ENCODE results near the gene GPRIN2.
"Not testable (repeated sequence)": the region's sequence is repeated elsewhere in the genome, so short reads cannot be mapped to it uniquely, and the experiment has no call there.

The GPRIN2 gene

GRCh38 chr10:46532256-46532655, 24.2 kb downstream of the GPRIN2 start:
- not testable (repeated sequence) for DNase-seq

- no peak for DNase-seq
Measured at GRCh38 chr10:46530249-46531186, 25.9 kb downstream of the GPRIN2 start.

- not testable (repeated sequence) for DNase-seq
Measured at GRCh38 chr10:46529742-46530141, 26.7 kb downstream of the GPRIN2 start.

- DNase-seq: no peak
Measured at GRCh38 chr10:46528675-46529615, 27.5 kb downstream of the GPRIN2 start.

GRCh38 chr10:46528171-46528671, 28.2 kb downstream of the GPRIN2 start:
- DNase-seq: no peak

GRCh38 chr10:46527241-46527811, 29.1 kb downstream of the GPRIN2 start:
- no peak for DNase-seq

- DNase-seq: no peak
Measured at GRCh38 chr10:46526682-46527038, 29.8 kb downstream of the GPRIN2 start.

- DNase-seq: no peak
Measured at GRCh38 chr10:46525824-46526681, 30.4 kb downstream of the GPRIN2 start.

- no peak for DNase-seq
Measured at GRCh38 chr10:46525177-46525823, 31.2 kb downstream of the GPRIN2 start.

- no peak for DNase-seq
Measured at GRCh38 chr10:46524472-46525176, 31.8 kb downstream of the GPRIN2 start.

- no peak for DNase-seq
Measured at GRCh38 chr10:46523962-46524471, 32.4 kb downstream of the GPRIN2 start.

GRCh38 chr10:46523119-46523961, 33.1 kb downstream of the GPRIN2 start:
- no peak for DNase-seq

- no peak for DNase-seq
Measured at GRCh38 chr10:46522295-46523118, 34.0 kb downstream of the GPRIN2 start.

GRCh38 chr10:46520941-46521340, 35.5 kb downstream of the GPRIN2 start:
- DNase-seq: no peak

GRCh38 chr10:46520381-46520780, 36.1 kb downstream of the GPRIN2 start:
- DNase-seq: no peak

- DNase-seq: no peak
Measured at GRCh38 chr10:46518028-46518725, 38.3 kb downstream of the GPRIN2 start.

GRCh38 chr10:46517541-46517940, 38.9 kb downstream of the GPRIN2 start:
- no peak for DNase-seq
